GM19240 (cell line): ENCODE results near the gene PEDS1.
"Not testable (repeated sequence)": the region's sequence is repeated elsewhere in the genome, so short reads cannot be mapped to it uniquely, and the experiment has no call there.

Source experiments
- DNase-seq: peaks from one replicate; pipeline ENCODE4 v3.0.0; 2011; ENCODE audit warnings: low spot score; ENCODE audit not compliant: insufficient read length

The PEDS1 gene

GRCh38 chr20:50115041-50115512, 38.4 kb downstream of the PEDS1 start:
- DNase-seq = no peak

- no peak for DNase-seq
Measured at GRCh38 chr20:50113420-50114224, 39.9 kb downstream of the PEDS1 start.

DNA sequence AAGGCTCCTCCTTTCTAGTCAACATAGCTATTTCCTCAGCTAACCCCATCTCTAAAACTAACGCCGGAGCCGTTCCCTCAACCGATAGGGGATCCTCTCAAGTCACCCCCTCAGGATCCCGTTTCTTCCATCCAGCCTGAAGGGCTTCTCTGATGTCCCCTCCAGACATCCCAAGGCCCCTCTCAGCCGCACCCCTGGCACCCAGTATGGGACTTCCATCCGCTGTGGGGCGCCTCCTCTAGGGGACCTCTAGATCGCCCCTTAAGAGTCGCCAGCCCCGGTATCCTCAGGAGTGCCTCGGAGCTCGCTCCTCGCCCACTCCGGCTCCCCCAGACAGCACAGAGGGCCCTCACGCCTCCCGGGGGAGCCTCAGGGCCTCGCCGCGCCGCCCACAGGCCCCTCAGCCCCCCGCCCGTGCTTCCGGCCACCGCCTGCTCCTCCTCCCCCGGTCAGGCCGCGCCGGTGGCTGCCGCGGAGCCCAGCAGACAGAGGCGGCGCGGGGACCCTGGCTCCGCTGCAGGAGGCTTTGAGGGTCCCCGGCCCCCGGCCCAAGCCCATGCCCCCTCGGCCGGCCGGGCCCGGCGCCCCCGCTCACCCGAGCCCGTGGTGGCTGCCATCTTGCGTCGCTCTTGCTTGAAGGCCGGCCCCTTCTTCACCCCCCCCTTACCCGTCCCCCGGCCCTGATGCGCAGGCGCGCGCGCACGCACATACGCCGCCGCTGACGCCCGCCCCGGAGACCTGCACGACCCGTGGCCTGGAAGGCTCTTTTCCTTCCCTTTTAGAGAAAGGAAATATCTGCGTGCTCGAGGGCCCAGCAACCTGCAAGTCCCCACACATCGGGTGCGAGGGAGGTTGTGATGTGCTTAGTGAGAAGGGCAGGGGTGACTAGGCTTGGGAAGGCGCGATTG, 40.8 kb downstream of the PEDS1 start, which contains the start of gene UBE2V1:
TSS of gene UBE2V1 (minus strand) at position 639 of the 908 bp plus-strand sequence. CDS start at position 617, 22 bp downstream.
- DNase-seq = peak; percentile 70

GRCh38 chr20:50111829-50112495, 41.6 kb downstream of the PEDS1 start:
- no peak for DNase-seq

DNA sequence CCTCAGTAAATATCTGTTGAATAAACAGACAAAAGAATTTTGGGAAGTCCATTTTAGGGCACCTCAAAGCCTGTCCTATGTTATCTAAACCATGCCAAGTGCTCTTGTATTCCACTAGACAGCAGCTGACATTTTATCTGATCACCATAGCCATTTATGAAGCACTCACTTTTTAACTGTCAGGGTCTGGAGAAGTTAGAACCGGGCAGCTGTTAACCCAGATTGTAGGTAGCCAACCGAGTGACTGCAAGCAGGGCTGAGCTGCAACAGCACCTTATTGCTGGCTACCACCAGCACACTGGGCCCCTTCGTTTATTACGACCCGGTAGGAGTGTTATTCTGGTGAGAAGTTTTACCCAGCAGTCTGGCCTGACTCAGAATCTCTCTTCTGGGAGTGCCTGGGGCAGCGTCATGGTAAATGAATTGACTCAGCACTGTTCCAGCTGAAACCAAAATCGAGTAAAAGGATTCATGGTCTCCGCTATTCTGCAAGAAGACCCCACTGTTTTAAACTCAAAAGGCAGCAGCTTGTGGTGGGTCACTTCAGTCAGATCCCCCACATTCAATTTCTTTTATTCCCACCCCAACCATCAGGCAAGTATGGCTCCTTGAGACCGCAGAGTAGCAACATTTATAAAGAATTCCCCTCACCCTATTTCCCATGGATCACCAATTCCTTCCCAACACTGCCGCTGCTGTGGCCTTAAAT, 42.2 kb downstream of the PEDS1 start:
- DNase-seq = no peak

- no peak for DNase-seq
Measured at GRCh38 chr20:50110141-50111047, 43.1 kb downstream of the PEDS1 start.

GRCh38 chr20:50108556-50109235, 44.8 kb downstream of the PEDS1 start:
- DNase-seq = no peak

DNA sequence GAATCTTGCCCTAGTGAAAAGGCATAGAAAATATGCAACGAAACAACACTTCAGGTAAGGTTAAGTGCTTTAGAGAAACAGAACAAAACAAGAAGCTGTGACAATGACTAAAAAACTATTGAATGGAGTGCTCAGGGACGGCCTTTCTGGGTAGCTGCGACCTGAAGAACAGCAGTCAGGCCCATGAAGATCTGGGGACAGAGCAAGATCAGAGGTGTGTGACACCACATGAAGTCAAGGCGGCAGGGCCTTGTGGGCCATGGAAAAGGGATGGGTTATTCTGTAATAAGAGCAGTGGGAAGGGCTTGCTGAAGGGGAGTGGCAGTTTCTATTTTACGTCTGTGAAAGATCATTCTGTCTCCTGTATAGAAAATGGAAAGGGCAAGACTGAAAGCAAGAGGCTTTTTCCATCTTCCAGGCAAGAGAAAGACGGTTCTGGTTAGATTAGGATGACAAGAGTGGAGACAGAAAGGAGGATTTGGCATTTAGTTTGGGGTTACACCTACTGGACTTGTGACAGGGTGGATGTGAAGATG, 45.7 kb downstream of the PEDS1 start:
- no peak for DNase-seq

DNA sequence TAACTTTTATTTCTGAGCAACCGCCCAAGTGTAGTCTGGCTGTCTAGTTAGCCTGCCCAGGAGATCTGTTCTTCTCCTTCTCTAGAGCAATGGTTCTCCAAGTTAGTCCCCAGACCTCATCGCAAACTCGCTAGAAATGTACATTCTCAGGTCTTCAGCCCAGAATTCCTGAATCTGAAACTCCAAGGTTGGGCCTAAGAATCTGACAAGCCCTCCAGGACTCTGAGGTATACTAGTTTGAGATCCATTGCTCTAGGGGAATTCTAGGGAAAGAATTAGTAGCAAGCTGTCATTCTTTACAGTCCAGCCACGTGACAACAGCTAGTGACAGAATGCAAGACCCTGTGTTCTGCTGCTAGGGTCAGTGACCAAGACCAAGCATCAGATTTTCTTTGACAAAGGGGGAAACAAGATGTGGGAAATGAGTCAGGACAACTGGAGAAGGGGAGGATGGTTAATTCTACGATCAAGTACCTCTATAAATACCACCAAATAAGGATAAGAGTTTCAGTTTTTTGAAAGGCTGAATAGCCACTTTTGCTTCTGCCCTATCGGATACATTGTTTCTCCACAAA, 46.4 kb downstream of the PEDS1 start:
- DNase-seq = no peak

DNA sequence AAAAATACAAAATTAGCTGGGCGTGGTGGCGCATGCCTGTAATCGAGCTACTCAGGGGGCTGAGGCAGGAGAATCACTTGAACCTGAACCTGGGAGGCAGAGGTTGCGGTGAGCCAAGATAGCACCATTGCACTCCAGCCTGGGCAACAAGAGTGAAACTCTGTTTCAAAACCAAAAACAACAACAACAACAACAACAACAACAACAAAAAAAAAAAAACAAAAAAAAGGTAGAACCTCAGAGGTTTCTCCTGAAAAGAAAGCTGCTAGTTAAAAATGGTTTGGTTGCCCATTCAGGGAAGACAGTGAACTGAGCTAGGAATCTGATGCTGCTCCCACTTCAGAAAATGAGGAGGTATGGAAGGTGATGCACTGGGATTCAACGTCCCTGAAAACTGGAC, 46.9 kb downstream of the PEDS1 start:
- DNase-seq = not testable (repeated sequence)
